HUDEP-2 (cell line): ENCODE data around the gene KCNH2.

Source experiments
- DNase-seq, 76 experiments: peaks; one replicate each; lab custom pipeline; 2025; ENCODE audit not compliant: unreplicated experiment in 76 of 76; lab: John Stamatoyannopoulos, UW

KCNH2 gene

GRCh38 chr7:150978126-150978789 lies at the start of gene KCNH2:
KCNH2 (minus strand) TSS chr7:150978321; CDS start chr7:150977913, 408 bp downstream.
- peak in 12 of 76 experiments; percentile 15 to 54 (median 30) for DNase-seq

- peak in 1 of 76 experiments; percentile 57 for DNase-seq
Observed at GRCh38 chr7:151027728-151028130, 49.6 kb upstream of the KCNH2 start.

GRCh38 chr7:151026771-151027727 lies 48.9 kb upstream of the KCNH2 start:
- DNase-seq, result peak in 54 of 76 experiments; percentile 14 to 78 (median 46)

- no peak for DNase-seq
Observed at GRCh38 chr7:151025924-151026671, 48.0 kb upstream of the KCNH2 start.

GRCh38 chr7:151024435-151025056 lies 46.4 kb upstream of the KCNH2 start, which contains the start of gene ATG9B:
ATG9B (minus strand) TSS chr7:151024494; CDS start chr7:151024423, 71 bp downstream.
- no peak for DNase-seq

- no peak for DNase-seq
Observed at GRCh38 chr7:151023232-151023631, 45.1 kb upstream of the KCNH2 start.

- no peak for DNase-seq
Observed at GRCh38 chr7:151020231-151020630, 42.1 kb upstream of the KCNH2 start.

GRCh38 chr7:151019130-151019447 lies 41.0 kb upstream of the KCNH2 start:
- no peak for DNase-seq

GRCh38 chr7:151018421-151019129 lies 40.5 kb upstream of the KCNH2 start:
- peak in 66 of 76 experiments; percentile 10 to 72 (median 52) for DNase-seq

GRCh38 chr7:151017953-151018420 lies 39.9 kb upstream of the KCNH2 start:
- peak in 71 of 76 experiments; percentile 15 to 82 (median 66) for DNase-seq

- DNase-seq, result peak in 15 of 76 experiments; percentile 11 to 63 (median 41)
Observed at GRCh38 chr7:151017370-151017952, 39.3 kb upstream of the KCNH2 start.

GRCh38 chr7:151016942-151017341 lies 38.8 kb upstream of the KCNH2 start:
- DNase-seq, result no peak

GRCh38 chr7:151016505-151016904 lies 38.4 kb upstream of the KCNH2 start:
- no peak for DNase-seq

- no peak for DNase-seq
Observed at GRCh38 chr7:151015967-151016366, 37.8 kb upstream of the KCNH2 start.

- DNase-seq, result no peak
Observed at GRCh38 chr7:151014950-151015349, 36.8 kb upstream of the KCNH2 start.

- DNase-seq, result peak in 74 of 76 experiments; percentile 20 to 94 (median 83)
Observed at GRCh38 chr7:151013733-151014497, 35.8 kb upstream of the KCNH2 start.

- DNase-seq, result peak in 21 of 76 experiments; percentile 42 to 87 (median 72)
Observed at GRCh38 chr7:151013356-151013732, 35.2 kb upstream of the KCNH2 start.

GRCh38 chr7:151012911-151013347 lies 34.8 kb upstream of the KCNH2 start:
- DNase-seq, result peak in 29 of 76 experiments; percentile 9 to 56 (median 29)
